Activated CD8-positive, alpha-beta T cell treated with anti-CD3 and anti-CD28 coated beads for 36 hours (primary cell): ENCODE data around the gene CXCL14. TPM values are rescaled to one million over a fixed set of nuclear protein-coding genes. Genes with fewer than 3 reads are reported as not detected.

ENCODE experiments used
- ATAC-seq: fragments of 200-7000 bp; cut with Tn5 transposase; one replicate; pipeline ENCODE4 v1.10.0; 2021; ENCODE audit warnings: mild to moderate bottlenecking, moderate library complexity
- CTCF ChIA-PET: fragments of 350-600 bp; sonication (Branson Sonifier 250); formaldehyde crosslinking; loops from one replicate; lab custom pipeline; 2021; ENCODE audit warnings: antibody characterized with exemption; lab: Charles Lee
- POLR2A ChIA-PET: fragments of 350-600 bp; sonication (Branson Sonifier 250); formaldehyde crosslinking; loops from one replicate; lab custom pipeline; 2021; ENCODE audit warnings: antibody characterized with exemption; lab: Charles Lee
- DNase-seq: peaks from one replicate; pipeline ENCODE4 v3.0.0-alpha.2; 2020
- H3K27ac Mint-ChIP-seq: one replicate; pipeline ENCODE4 v1.8.0; 2021; ENCODE audit warnings: mild to moderate bottlenecking, mixed read lengths
- H3K27me3 Mint-ChIP-seq: one replicate; pipeline ENCODE4 v1.8.0; 2021; ENCODE audit warnings: mixed read lengths
- H3K36me3 Mint-ChIP-seq: one replicate; pipeline ENCODE4 v1.8.0; 2021; ENCODE audit warnings: low read depth, mixed read lengths
- H3K4me1 Mint-ChIP-seq: one replicate; pipeline ENCODE4 v1.8.0; 2021; ENCODE audit warnings: low read depth, mixed read lengths
- H3K4me3 Mint-ChIP-seq: one replicate; pipeline ENCODE4 v1.8.0; 2021; ENCODE audit warnings: mild to moderate bottlenecking, moderate library complexity, mixed read lengths
- H3K9me3 Mint-ChIP-seq: one replicate; pipeline ENCODE4 v1.8.0; 2021; ENCODE audit warnings: mixed read lengths
- CTCF ChIP-seq: fragments of 200-600 bp; IDR thresholded peaks from one replicate; pipeline ENCODE4 v1.8.0; 2022; ENCODE audit warnings: antibody characterized with exemption, mild to moderate bottlenecking
- intact Hi-C: fragments of 100-400 bp; cut with micrococcal nuclease; formaldehyde crosslinking; loops from one replicate; pipeline ENCODE4 v1.10.0; 2022
- total RNA-seq, 2 experiments: library from RNA; stranded (reverse); gene quantifications; one replicate each; pipeline ENCODE4 v1.2.3, GENCODE V29; 2021

Gene CXCL14
- total RNA-seq, 2 experiments from 2014 or later, result not detected

- no peaks in the 10 kb centered on the region for H3K27me3 Mint-ChIP-seq
- H3K36me3 Mint-ChIP-seq, result no peaks in the 10 kb centered on the region
- H3K9me3 Mint-ChIP-seq, result no peaks in the 10 kb centered on the region
- DNase-seq, result no peak
- ATAC-seq, result no peak
- H3K27ac Mint-ChIP-seq, result no peak overlapping the region
- H3K4me1 Mint-ChIP-seq, result no peaks in the 10 kb centered on the region
- CTCF ChIA-PET, result no interaction called here
- no peak for TF ChIP-seq CTCF
- intact Hi-C loops, result no loop called here
- no peak overlapping the region for H3K4me3 Mint-ChIP-seq
- POLR2A ChIA-PET, result no interaction called here
These were observed 22.7 kb upstream of the CXCL14 start for GRCh38 chr5:135601466-135601865.

GRCh38 chr5:135600971-135601381, 22.2 kb upstream of the CXCL14 start:
- CTCF ChIA-PET, result no interaction called here
- Mint-ChIP-seq H3K27me3 (no peaks in the 10 kb centered on the region), H3K9me3 (no peaks in the 10 kb centered on the region), H3K4me3 (no peak overlapping the region), H3K4me1 (no peaks in the 10 kb centered on the region), H3K27ac (no peak overlapping the region), H3K36me3 (no peaks in the 10 kb centered on the region)
- DNase-seq, result no peak
- intact Hi-C loops, result no loop called here
- ATAC-seq, result no peak
- POLR2A ChIA-PET, result no interaction called here
- no peak for TF ChIP-seq CTCF

- POLR2A ChIA-PET, result no interaction called here
- DNase-seq (no peak), ATAC-seq (no peak)
- Mint-ChIP-seq H3K9me3 (no peaks in the 10 kb centered on the region), H3K27me3 (no peaks in the 10 kb centered on the region), H3K4me1 (no peaks in the 10 kb centered on the region), H3K27ac (no peak overlapping the region), H3K4me3 (no peak overlapping the region), H3K36me3 (no peaks in the 10 kb centered on the region)
- CTCF ChIA-PET, result no interaction called here
- intact Hi-C loops, result no loop called here
- TF ChIP-seq CTCF, result no peak
These were observed 21.4 kb upstream of the CXCL14 start for GRCh38 chr5:135600152-135600570.

GRCh38 chr5:135599421-135600151, 20.8 kb upstream of the CXCL14 start:
- no peaks in the 10 kb centered on the region for H3K36me3 Mint-ChIP-seq
- no peak for TF ChIP-seq CTCF
- ChIA-PET CTCF (no interaction called here), POLR2A (no interaction called here)
- H3K9me3 Mint-ChIP-seq, result no peaks in the 10 kb centered on the region
- H3K4me1 Mint-ChIP-seq, result no peaks in the 10 kb centered on the region
- no peak overlapping the region for H3K27ac Mint-ChIP-seq
- intact Hi-C loops, result no loop called here
- H3K4me3 Mint-ChIP-seq, result no peak overlapping the region
- no peaks in the 10 kb centered on the region for H3K27me3 Mint-ChIP-seq
- DNase-seq, result no peak
- ATAC-seq, result no peak

GRCh38 chr5:135598691-135599395, 20.1 kb upstream of the CXCL14 start:
- POLR2A ChIA-PET, result no interaction called here
- intact Hi-C loops, result no loop called here
- no peak overlapping the region for H3K4me3 Mint-ChIP-seq
- H3K27me3 Mint-ChIP-seq, result no peaks in the 10 kb centered on the region
- H3K4me1 Mint-ChIP-seq, result no peaks in the 10 kb centered on the region
- ATAC-seq (no peak), DNase-seq (no peak)
- no peaks in the 10 kb centered on the region for H3K36me3 Mint-ChIP-seq
- H3K9me3 Mint-ChIP-seq, result no peaks in the 10 kb centered on the region
- TF ChIP-seq CTCF, result no peak
- CTCF ChIA-PET, result no interaction called here
- H3K27ac Mint-ChIP-seq, result no peak overlapping the region
